HG03439 (cell line): ENCODE data around the gene RAB9A.
A peak's percentile ranks its signal among the peaks of the same experiment; 100 is the strongest.
"Not testable (repeated sequence)": the region's sequence is repeated elsewhere in the genome, so short reads cannot be mapped to it uniquely, and the experiment has no call there.

Experiments used
- ATAC-seq: cut with Tn5 transposase; IDR thresholded peaks from one replicate; pipeline ENCODE4 v1.9.1; 2021; ENCODE audit warnings: mild to moderate bottlenecking, moderate library complexity; ENCODE audit not compliant: unreplicated experiment

The RAB9A gene

DNA sequence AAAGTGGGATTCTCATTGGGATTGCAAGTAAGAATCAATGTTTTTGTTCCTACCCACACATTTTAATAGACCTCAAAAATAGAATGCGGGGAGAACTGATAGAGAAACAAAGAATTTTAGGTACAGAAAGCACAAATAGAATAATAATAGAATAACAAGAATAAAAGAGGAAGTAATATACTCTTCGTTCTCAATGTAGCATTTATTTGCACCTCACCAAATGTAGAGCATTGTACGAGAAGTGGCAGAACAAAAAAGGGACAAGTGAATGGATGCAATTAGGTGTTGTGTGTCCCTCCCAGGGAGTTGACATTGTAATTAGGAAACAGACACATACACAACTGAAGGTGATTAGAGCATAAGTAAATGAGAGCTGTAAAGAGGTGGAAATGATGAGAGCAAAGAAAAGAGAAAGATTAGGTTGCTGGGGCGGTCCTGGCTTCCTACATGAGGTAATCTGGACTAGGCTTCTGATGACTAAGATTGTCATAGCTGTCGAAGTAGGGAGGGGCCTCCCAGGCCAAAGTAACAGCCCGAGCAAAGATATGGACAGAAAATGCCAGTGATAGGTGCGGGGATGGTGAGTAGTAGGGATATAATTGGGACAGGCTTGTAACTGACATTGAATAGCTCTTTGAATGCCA lies 10.4 kb downstream of the RAB9A start:
- peak; percentile 53 for ATAC-seq

DNA sequence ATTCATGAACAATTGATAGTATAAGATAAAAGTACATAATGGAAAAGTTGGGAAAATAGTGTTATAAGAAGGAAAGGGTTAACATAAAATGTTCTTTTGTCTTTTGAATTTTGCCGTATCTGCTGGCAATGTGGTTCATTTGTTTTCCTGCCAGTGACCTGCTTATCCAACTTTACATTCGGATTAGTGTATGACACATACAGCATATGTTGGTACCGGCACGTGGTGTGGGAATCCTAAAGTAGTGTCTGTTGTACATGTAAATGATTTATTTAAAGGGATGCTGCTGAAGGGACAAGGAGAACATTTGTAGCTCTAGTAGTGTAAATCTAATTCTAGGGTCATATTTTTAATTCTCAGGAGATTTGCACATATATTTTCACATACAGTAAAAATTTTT lies 11.5 kb downstream of the RAB9A start:
- ATAC-seq = no peak

DNA sequence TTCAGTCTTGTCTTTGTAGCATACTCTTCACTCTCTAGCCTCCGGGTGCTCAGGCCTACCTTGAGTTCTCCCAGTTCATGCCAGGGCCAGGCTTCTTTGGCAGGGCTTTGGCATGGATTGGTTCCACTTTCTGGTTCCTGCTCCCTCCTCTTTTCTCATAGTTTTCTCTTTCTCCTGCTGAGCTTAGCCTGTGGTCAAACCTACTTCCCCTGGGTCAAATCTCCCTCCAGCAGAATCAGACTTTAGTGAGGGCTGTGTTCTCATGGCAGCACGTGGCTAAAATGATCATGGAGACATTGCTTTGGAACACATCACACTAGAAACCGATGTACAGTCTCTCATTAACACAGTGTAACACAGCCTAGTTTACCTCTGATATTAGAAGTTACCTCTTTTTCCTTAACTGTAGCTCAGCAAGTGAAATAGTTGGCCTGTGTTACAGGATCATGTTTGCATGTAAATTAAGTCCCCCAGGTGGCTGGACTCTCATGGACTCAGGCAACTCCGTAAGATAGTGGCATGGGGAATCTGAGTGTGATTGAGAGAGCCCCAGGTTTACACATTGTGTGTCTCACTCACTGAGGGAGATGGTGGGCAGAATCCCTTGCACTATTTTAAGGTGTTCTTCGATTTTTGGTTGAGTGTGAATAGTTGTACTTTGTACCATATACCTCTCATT lies 13.3 kb downstream of the RAB9A start:
- no peak for ATAC-seq

DNA sequence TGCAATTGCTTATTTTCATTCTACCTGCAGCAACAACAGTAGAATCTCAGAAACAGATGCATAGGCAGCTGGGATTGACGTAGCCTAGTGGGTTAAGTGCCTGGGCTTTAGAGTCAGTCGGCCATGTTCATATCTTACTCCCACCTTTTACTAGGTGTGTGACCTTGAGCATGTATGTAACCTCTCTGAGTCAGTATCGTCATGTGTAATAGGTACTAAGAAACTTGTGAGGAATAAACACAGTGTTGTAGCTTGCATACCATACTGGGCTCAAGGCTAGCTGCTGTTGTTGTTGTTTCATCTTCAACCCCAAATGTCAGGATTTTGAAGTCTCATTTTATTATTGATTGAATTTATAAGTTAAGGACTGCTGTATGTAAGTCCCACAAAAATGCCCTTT lies 14.2 kb downstream of the RAB9A start:
- ATAC-seq = no peak

DNA sequence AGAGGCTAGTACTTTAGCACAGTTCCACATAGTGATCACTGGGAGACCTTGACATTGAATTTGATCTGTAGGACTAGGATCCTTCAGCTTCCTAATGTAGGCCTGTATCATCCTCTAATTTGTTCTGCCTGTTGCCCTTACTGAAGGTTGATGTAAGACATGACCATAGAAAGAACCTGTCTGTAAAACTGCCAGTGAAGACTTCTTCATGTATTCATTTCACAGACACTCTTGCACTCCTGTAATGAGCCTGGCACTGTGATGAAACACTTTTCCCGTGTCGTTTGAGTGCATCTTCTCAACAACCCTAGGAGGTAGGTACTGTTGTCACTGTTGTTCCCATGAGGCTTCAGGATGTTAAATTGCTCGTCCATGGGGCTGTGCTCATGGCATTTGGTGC lies 14.7 kb downstream of the RAB9A start:
- no peak for ATAC-seq

DNA sequence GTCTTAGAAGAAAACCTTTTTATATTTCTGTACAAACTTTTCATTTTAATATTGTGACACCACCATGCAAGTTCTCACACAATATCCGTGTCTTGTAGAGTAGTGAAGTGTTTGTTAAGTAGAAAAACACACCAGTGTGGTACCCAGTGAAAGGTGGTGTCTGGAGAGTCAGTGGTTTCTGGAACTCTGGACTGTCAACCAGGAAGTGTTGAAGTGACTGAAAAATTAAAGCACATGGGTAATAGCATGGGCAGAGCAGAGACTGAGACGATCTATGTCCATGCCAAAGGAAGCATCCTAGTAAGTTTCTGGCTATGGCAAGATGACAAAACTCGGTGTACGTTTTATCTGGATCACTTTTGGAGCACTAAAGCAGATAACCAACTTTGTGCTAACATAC lies 22.2 kb downstream of the RAB9A start:
- ATAC-seq = no peak

DNA sequence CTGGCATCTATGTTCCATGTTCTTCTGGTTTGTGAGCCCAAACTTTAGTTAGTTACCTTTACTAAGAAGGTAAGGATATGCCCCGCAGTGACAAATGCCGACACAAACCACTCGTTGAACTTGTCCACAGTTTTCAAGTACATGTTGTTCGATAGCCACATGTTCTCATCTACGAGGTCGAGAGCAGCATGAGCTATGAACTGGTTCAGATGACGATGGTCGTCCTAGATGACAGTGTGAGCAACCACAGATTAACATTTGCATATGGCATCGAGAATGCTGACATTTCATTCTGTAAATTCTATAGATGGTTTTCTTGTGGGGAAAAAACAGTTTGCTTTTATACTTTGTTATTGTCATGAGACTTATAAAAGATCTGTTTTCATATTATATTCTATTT lies 27.5 kb downstream of the RAB9A start:
- no peak for ATAC-seq

DNA sequence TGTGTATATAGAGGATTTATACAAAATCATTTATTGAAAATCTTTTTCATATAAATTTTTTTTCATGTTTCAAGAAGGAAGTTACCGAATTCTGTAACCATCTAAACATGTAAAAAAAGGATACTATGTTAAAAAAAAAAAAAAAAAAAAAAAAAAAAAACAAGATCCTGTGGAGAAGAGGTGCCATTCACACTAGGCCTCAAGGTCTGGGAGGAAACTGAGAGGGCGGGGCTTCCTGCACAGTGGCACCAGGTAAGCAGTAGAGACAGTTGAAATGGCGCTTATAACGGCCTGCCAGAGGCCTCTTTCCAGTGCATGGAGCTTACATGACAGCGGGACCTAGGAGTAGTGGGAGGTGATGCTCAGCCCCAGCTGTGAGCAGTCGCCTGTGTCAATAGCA lies 28.0 kb downstream of the RAB9A start:
- ATAC-seq = no peak

DNA sequence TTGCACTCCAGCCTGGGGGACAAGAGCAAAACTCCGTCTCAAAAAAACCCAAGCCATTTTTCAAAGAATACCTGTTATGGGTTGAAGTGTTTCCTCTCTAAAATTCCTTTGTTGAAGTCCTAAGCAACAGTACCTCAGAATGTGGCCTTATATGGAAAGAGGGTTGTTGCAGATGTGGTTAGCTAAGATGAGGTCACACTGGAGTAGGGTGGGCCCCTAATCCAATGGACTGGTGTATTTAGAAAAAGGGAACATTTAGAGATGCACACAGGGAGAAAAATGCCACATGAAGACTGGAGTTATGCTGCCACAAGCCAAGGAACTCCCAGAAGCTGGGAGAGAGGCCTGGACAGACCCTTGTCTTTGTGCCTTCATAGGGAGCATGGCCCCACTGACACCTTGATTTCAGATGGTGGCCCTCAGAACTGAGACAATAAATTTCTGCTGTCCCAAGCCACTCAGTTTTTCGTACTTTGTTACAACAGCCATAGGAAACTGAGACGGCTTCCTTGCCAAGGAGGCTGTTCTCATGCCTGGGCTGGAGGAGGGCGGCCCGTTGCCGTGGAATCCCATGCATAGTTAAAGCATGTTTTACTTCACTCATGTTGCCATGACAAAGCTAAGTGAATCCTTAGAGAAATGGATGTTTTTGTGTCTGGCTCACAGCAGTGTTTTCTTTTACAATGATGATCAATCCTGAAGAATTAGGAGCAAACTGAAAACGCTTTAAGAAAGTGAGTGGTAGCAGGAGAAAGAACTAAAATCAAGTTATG lies 29.0 kb downstream of the RAB9A start:
- no peak for ATAC-seq

- no peak for ATAC-seq
Measured at GRCh38 chrX:13719192-13719856, 30.4 kb downstream of the RAB9A start.

- no peak for ATAC-seq
Measured at GRCh38 chrX:13721371-13721770, 32.4 kb downstream of the RAB9A start.

- no peak for ATAC-seq
Measured at GRCh38 chrX:13721819-13722519, 33.0 kb downstream of the RAB9A start.

- ATAC-seq = not testable (repeated sequence)
Measured at GRCh38 chrX:13724878-13725277, 36.0 kb downstream of the RAB9A start.

DNA sequence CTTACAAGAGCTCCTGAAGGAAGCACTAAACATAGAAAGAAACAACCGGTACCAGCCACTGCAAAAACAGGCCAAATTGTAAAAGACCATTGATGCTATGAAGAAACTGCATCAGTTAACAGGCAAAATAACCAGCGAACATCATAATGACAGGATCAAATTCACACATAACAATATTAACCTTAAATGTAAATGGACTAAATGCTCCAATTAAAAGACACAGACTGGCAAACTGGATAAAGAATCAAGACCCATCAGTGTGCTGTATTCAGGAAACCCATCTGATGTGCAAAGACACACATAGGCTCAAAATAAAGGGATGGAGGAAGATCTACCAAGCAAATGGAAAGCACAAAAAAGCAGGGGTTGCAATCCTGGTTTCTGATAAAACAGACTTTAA lies 37.7 kb downstream of the RAB9A start:
- not testable (repeated sequence) for ATAC-seq

DNA sequence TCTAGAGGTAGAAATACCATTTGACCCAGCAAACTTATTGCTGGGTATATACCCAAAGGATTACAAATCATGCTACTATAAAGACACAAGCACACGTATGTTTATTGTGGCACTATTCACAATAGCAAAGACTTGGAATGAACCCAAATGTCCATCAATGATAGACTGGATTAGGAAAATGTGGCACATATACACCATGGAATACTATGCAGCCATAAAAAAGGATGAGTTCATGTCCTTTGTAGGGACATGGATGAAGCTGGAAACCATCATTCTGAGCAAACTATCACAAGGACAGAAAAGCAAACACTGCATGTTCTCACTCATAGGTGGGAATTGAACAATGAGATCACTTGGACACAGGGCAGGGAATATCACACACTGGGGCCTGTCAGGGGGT lies 41.6 kb downstream of the RAB9A start:
- ATAC-seq = not testable (repeated sequence)

DNA sequence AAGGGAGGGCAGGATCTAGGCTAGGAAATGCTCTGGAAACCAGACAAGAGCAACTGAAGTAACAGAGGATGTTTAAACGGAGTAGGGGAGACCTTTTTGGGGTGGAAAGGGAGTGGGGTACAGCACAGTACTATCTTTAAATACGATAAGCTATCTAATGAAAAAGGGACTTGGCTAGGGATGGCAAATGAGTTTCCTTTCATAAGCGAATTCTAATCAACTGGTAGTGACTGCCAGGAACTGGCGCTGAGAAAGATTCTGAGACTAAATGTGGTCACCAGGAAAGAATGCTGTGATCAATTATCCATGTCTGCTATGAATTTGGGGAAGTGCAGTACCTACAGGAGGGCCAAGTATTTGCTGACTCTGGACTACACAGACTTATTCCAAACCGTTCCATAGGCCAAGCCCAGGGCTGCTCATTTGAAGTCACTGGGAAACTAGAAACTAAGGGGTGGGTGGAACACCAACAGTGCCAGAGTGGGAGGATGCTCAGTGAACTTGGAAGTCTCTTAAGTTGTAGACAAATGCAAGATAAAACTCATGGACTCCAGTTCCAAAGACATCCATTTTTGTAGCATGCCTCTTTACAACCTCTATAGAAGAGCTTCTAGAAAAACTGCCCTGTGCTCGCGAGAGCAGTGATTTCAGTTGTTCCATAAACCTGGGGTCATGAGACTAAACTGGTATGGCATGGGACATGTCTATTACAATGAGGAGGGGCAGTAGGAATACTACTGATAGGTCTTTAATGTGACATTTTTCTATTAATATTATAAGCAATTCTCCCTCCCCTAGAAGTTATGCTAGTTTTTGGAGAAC lies 43.5 kb downstream of the RAB9A start:
- ATAC-seq = no peak

GRCh38 chrX:13733506-13733905 lies 44.6 kb downstream of the RAB9A start:
- no peak for ATAC-seq

GRCh38 chrX:13734278-13735172 lies 45.6 kb downstream of the RAB9A start, which contains the start of the genes OFD1 and TRAPPC2:
TSS of gene OFD1 (plus strand) at chrX:13734748. CDS start at chrX:13735072, 324 bp downstream.
TSS of gene TRAPPC2 (minus strand) at chrX:13734620. CDS start at chrX:13719963, 14,657 bp downstream.
- ATAC-seq = peak; percentile 96

GRCh38 chrX:13741695-13742094 lies 52.8 kb downstream of the RAB9A start:
- no peak for ATAC-seq
